Adrenal gland (tissue), 5 donors: ENCODE measurements around the gene ZNF554.

Source experiments
- CTCF ChIP-seq, 6 experiments: fragments of 450-650 bp in 4 of 6; fragments of 200-600 bp in 2 of 6; sonication (generic) in 1 of 6; IDR thresholded peaks; 1 replicate in 5 of 6; 2 replicates in 1 of 6; pipeline versions ENCODE4 v1.5.1 to v1.8.0; 2016 to 2021; ENCODE audit warnings: antibody characterized with exemption in 6 of 6, mild to moderate bottlenecking in 2 of 6, moderate library complexity in 1 of 6
- POLR2A ChIP-seq, 2 donors: fragments of 450-650 bp; IDR thresholded peaks; one replicate each; pipeline ENCODE4 v1.6.1; 2017; ENCODE audit warnings: antibody characterized with exemption in 2 of 2, mild to moderate bottlenecking in 2 of 2, moderate library complexity in 1 of 2
- donor health status: DM: no; HTN: no; CAD: no.

- TF ChIP-seq POLR2A (IDR thresholded peaks at IDR 0.05), result no peak
- no peak for TF ChIP-seq CTCF (IDR thresholded peaks at IDR 0.05)
Observed at GRCh38 chr19:2774083-2774679, 45.5 kb upstream of the ZNF554 start.
